ENCODE data around the gene CLMP. TPM values are rescaled to one million over a fixed set of nuclear protein-coding genes. Genes with fewer than 3 reads are reported as not detected.

CLMP gene
- polyA plus RNA-seq, 1 donor from 2014 or later: not detected

DNA sequence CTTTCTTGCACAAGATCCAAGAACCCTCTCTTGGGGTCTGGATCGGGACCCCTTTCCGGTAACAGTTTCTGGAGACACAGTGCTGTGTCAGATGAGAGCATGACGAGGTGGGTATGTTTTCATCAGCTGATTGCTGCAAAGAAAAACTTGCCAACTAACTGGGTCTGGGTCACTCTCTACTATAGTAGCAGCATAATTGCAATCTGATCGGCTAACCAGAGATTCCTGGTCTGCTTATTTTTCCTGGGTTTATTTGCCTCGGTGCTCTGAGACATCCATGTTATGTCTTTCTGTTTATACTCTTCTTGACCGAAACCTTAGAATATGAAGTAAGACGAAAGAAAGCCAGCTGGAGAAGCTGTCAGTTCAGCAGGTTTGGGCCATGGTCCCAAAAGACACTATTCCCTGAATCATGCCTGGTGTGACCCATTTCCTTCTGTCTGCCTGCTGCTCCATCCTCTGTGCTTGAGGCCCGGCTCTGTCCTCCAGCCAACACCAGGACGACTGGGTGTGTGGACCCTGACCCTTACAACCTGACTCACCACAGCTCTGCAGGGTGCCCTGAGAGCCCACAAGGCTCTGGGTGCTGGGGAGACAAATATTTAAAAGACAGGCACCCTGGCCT is 24.1 kb upstream of the CLMP start:
- Histone ChIP-seq H3K79me2 (replicated peaks; ENCODE audit: insufficient read depth, low read length) (no peaks in the 10 kb centered on the region), H3K4me2 (ENCODE audit: low read length) (no peak overlapping the region), H3K27me3 (ENCODE audit: insufficient read depth, low read depth, low read length) (no peaks in the 10 kb centered on the region), H3K4me3 (ENCODE audit: low read length) (no peak overlapping the region), H3K27ac (ENCODE audit: low read length) (no peak overlapping the region), H3K36me3 (ENCODE audit: insufficient read depth, low read length) (no peaks in the 10 kb centered on the region), H4K20me1 (ENCODE audit: insufficient read depth) (no peaks in the 10 kb centered on the region), H3K9me3 (ENCODE audit: low read length) (no peaks in the 10 kb centered on the region), H3K9me2 (ENCODE audit: insufficient read depth, low read length) (no peaks in the 10 kb centered on the region), H3F3A (ENCODE audit: insufficient read depth, low read length, poor library complexity, severe bottlenecking) (no peaks in the 10 kb centered on the region), H2AFZ (ENCODE audit: low read depth, low read length) (no peak overlapping the region), H3K9ac (ENCODE audit: low read length) (no peak overlapping the region)
- TF ChIP-seq EP300 (conservative IDR thresholded peaks at IDR 0.05; ENCODE audit: poor library complexity, severe bottlenecking) (no peak), RAD21 (conservative IDR thresholded peaks at IDR 0.05) (no peak), EZH2 (IDR thresholded peaks at IDR 0.05; ENCODE audit: borderline replicate concordance, insufficient read depth, low read length, poor library complexity, severe bottlenecking) (no peak)
- TF ChIP-seq, protein P1, sequence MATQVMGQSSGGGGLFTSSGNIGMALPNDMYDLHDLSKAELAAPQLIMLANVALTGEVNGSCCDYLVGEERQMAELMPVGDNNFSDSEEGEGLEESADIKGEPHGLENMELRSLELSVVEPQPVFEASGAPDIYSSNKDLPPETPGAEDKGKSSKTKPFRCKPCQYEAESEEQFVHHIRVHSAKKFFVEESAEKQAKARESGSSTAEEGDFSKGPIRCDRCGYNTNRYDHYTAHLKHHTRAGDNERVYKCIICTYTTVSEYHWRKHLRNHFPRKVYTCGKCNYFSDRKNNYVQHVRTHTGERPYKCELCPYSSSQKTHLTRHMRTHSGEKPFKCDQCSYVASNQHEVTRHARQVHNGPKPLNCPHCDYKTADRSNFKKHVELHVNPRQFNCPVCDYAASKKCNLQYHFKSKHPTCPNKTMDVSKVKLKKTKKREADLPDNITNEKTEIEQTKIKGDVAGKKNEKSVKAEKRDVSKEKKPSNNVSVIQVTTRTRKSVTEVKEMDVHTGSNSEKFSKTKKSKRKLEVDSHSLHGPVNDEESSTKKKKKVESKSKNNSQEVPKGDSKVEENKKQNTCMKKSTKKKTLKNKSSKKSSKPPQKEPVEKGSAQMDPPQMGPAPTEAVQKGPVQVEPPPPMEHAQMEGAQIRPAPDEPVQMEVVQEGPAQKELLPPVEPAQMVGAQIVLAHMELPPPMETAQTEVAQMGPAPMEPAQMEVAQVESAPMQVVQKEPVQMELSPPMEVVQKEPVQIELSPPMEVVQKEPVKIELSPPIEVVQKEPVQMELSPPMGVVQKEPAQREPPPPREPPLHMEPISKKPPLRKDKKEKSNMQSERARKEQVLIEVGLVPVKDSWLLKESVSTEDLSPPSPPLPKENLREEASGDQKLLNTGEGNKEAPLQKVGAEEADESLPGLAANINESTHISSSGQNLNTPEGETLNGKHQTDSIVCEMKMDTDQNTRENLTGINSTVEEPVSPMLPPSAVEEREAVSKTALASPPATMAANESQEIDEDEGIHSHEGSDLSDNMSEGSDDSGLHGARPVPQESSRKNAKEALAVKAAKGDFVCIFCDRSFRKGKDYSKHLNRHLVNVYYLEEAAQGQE (IDR thresholded peaks at IDR 0.05; ENCODE audit: borderline replicate concordance): no peak

DNA sequence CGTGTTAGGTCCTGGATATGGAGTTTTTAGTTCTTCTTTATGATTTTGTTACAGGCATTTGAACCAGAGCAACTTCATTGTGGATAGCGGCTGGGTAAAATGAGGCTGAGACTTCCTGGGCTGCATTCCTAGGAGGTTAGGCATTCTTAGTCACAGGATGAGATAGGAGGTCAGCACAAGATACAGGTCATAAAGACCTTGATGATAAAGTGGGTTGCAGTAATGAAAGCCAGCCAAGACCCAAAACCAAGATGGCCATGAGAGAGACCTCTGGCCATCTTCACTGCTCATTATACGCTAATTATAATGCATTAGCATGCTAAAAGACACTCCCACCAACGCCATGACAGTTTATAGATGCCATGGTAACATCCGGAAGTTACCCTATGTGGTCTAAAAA is 23.4 kb upstream of the CLMP start:
- no peaks in the 10 kb centered on the region for H4K20me1 ChIP-seq (ENCODE audit: insufficient read depth)
- H3K27ac ChIP-seq (ENCODE audit: low read length): no peak overlapping the region
- no peak for TF ChIP-seq POLR2AphosphoS5 (IDR thresholded peaks at IDR 0.05)
- no peaks in the 10 kb centered on the region for H3F3A ChIP-seq (ENCODE audit: insufficient read depth, low read length, poor library complexity, severe bottlenecking)
- no peaks in the 10 kb centered on the region for H3K9me2 ChIP-seq (ENCODE audit: insufficient read depth, low read length)
- H3K9ac ChIP-seq (ENCODE audit: low read length): no peak overlapping the region
- no peaks in the 10 kb centered on the region for H3K79me2 ChIP-seq (replicated peaks; ENCODE audit: insufficient read depth, low read length)
- H3K9me3 ChIP-seq (ENCODE audit: low read length): no peaks in the 10 kb centered on the region
- no peaks in the 10 kb centered on the region for H3K36me3 ChIP-seq (ENCODE audit: insufficient read depth, low read length)
- no peak overlapping the region for H3K4me2 ChIP-seq (ENCODE audit: low read length)
- H2AFZ ChIP-seq (ENCODE audit: low read depth, low read length): no peak overlapping the region
- no peaks in the 10 kb centered on the region for H3K27me3 ChIP-seq (ENCODE audit: insufficient read depth, low read depth, low read length)
- no peak overlapping the region for H3K4me3 ChIP-seq (ENCODE audit: low read length)

DNA sequence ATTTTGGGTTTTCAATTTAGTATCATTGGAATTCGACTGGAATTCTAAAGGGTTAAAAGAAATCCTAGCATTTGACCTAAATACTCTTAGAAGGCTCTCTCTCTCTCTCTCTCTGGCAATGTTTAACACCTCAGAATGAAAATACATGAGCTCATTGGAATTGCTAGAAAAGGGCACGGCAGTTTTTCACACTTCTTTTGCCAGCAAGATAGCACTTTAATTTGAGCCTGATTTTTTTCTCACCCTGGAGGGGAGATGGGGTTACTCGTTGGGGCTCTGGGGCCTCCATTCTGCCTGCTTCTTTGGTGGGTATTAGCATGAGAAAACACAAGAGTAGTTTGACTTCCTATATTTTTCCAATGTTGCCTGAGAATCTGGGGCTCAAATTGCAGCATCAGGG is 22.8 kb upstream of the CLMP start:
- TF ChIP-seq MXI1 (conservative IDR thresholded peaks at IDR 0.05; ENCODE audit: poor library complexity, severe bottlenecking): no peak
- TF ChIP-seq EP300 (conservative IDR thresholded peaks at IDR 0.05; ENCODE audit: poor library complexity, severe bottlenecking): no peak
- TF ChIP-seq SMC3 (conservative IDR thresholded peaks at IDR 0.05; ENCODE audit: poor library complexity): no peak
- no peak for TF ChIP-seq EZH2 (IDR thresholded peaks at IDR 0.05; ENCODE audit: borderline replicate concordance, insufficient read depth, low read length, poor library complexity, severe bottlenecking)
- no peak for TF ChIP-seq TAF1 (IDR thresholded peaks at IDR 0.05; ENCODE audit: low read depth)
- no peak for TF ChIP-seq POLR2AphosphoS5 (IDR thresholded peaks at IDR 0.05)
- H3K4me2 ChIP-seq (ENCODE audit: low read length): no peak overlapping the region
- no peak overlapping the region for H3K4me3 ChIP-seq (ENCODE audit: low read length)
- no peaks in the 10 kb centered on the region for H3F3A ChIP-seq (ENCODE audit: insufficient read depth, low read length, poor library complexity, severe bottlenecking)
- no peaks in the 10 kb centered on the region for H3K9me3 ChIP-seq (ENCODE audit: low read length)
- no peaks in the 10 kb centered on the region for H3K27me3 ChIP-seq (ENCODE audit: insufficient read depth, low read depth, low read length)
- H3K36me3 ChIP-seq (ENCODE audit: insufficient read depth, low read length): no peaks in the 10 kb centered on the region
- H2AFZ ChIP-seq (ENCODE audit: low read depth, low read length): no peak overlapping the region
- no peaks in the 10 kb centered on the region for H3K79me2 ChIP-seq (replicated peaks; ENCODE audit: insufficient read depth, low read length)
- H3K9me2 ChIP-seq (ENCODE audit: insufficient read depth, low read length): no peaks in the 10 kb centered on the region
- no peak overlapping the region for H3K27ac ChIP-seq (ENCODE audit: low read length)
- no peaks in the 10 kb centered on the region for H4K20me1 ChIP-seq (ENCODE audit: insufficient read depth)
- no peak overlapping the region for H3K9ac ChIP-seq (ENCODE audit: low read length)
